AG04449 (cell line): ENCODE data around the gene SP7.

Experiments used
- CTCF ChIA-PET: fragments of 350-600 bp; formaldehyde crosslinking; extraction: SDS; loops from one replicate; lab custom pipeline; 2021; ENCODE audit warnings: antibody characterized with exemption; lab: Yijun Ruan, JAX
- POLR2A ChIA-PET: fragments of 400-600, 350-600 bp; formaldehyde crosslinking; extraction: SDS; loops from one replicate; lab custom pipeline; 2020; ENCODE audit warnings: antibody characterized with exemption, inconsistent platforms; lab: Yijun Ruan, JAX
- DNase-seq: peaks from one replicate; pipeline ENCODE4 v3.0.0-alpha.2; 2010; ENCODE audit warnings: low read depth, low spot score
- H3K4me3 ChIP-seq: 2 replicates; pipeline ENCODE4 v1.5.1; 2011; ENCODE audit warnings: low read depth, mild to moderate bottlenecking, control low read depth, low read length
- CTCF ChIP-seq: IDR thresholded peaks from one replicate; pipeline ENCODE4 v1.5.1; 2011; ENCODE audit warnings: mild to moderate bottlenecking, moderate library complexity, low read length, control low read depth, inconsistent platforms; ENCODE audit not compliant: insufficient read depth; ENCODE audit errors: missing control alignments

The SP7 gene

GRCh38 chr12:53343969-53344368 lies 7.8 kb upstream of the SP7 start:
- no peak overlapping the region for H3K4me3 ChIP-seq
- ChIA-PET POLR2A (interaction anchor here (1.1 to 1.4 kb wide), 3 partner anchors 17 to 107 kb away, joined by 3 to 6 read pairs (median 5); partner anchors contain the start of gene PFDN5), CTCF (interaction anchor here (1.1 to 16.2 kb wide), 17 partner anchors 8 to 278 kb away, joined by 3 to 593 read pairs (median 11); partner anchors contain the start of genes AAAS, AMHR2, NPFF and SP7)
- no peak for DNase-seq
- no peak for TF ChIP-seq CTCF

GRCh38 chr12:53343449-53343848 lies 7.3 kb upstream of the SP7 start:
- no peak for DNase-seq
- H3K4me3 ChIP-seq: no peak overlapping the region
- TF ChIP-seq CTCF: no peak
- ChIA-PET POLR2A (no interaction called here), CTCF (interaction anchor here (1.1 to 15.8 kb wide), 3 partner anchors 9 to 132 kb away, joined by 3 to 391 read pairs (median 9); partner anchors contain the start of gene AAAS)

- DNase-seq: no peak
- TF ChIP-seq CTCF: no peak
- ChIA-PET CTCF (interaction anchor here (0.7 to 2.1 kb wide), 5 partner anchors 10 to 81 kb away, joined by 3 to 11 read pairs (median 3); partner anchors contain the start of gene AAAS), POLR2A (interaction anchor here (1.0 kb wide), 1 partner anchor 19 kb away, joined by 3 read pairs; the partner anchor contains the start of gene AAAS)
- H3K4me3 ChIP-seq: no peak overlapping the region
These were observed 4.2 kb upstream of the SP7 start for GRCh38 chr12:53340398-53340797.

- CTCF ChIA-PET: interaction anchor here (0.6 to 1.8 kb wide), 6 partner anchors 9 to 82 kb away, joined by 3 to 8 read pairs (median 4); no protein-coding TSS in a partner anchor
- no peak overlapping the region for H3K4me3 ChIP-seq
- no peak for TF ChIP-seq CTCF
- POLR2A ChIA-PET: no interaction called here
- DNase-seq: no peak
These were observed 2.8 kb upstream of the SP7 start for GRCh38 chr12:53338916-53339315.

- POLR2A ChIA-PET: no interaction called here
- no peak for TF ChIP-seq CTCF
- H3K4me3 ChIP-seq: no peak overlapping the region
- no peak for DNase-seq
- CTCF ChIA-PET: interaction anchor here (0.6 to 1.8 kb wide), 4 partner anchors 10 to 83 kb away, joined by 3 to 8 read pairs (median 4); no protein-coding TSS in a partner anchor
These were observed 1.9 kb upstream of the SP7 start for GRCh38 chr12:53338017-53338416.

GRCh38 chr12:53334822-53335221 lies 1.3 kb downstream of the SP7 start:
- no peak for TF ChIP-seq CTCF
- DNase-seq: no peak
- POLR2A ChIA-PET: interaction anchor here (1.3 to 1.7 kb wide), 2 partner anchors 10 to 13 kb away, joined by 4 to 5 read pairs; partner anchors contain the start of gene AAAS
- CTCF ChIA-PET: interaction anchor here (1.3 to 3.3 kb wide), 6 partner anchors 8 to 123 kb away, joined by 3 to 26 read pairs (median 12); partner anchors contain the start of gene AAAS
- H3K4me3 ChIP-seq: no peak overlapping the region
